Body of pancreas (tissue), 4 donors: ENCODE results near the gene LRRN1.

ENCODE experiments used
- POLR2A ChIP-seq, 3 donors: fragments of 450-650 bp; IDR thresholded peaks; one replicate each; pipeline ENCODE4 v1.6.1; 2016; ENCODE audit warnings: antibody characterized with exemption in 3 of 3, mild to moderate bottlenecking in 2 of 3
- TF ChIP-seq, protein P1 (sequence below), 7 experiments: fragments of 450-650 bp in 4 of 7; fragments of 200-600 bp in 3 of 7; sonication (generic) in 3 of 7; IDR thresholded peaks; one replicate each; pipeline ENCODE4 v1.5.1; 2016 to 2019; ENCODE audit warnings: antibody characterized with exemption in 7 of 7

DNA sequence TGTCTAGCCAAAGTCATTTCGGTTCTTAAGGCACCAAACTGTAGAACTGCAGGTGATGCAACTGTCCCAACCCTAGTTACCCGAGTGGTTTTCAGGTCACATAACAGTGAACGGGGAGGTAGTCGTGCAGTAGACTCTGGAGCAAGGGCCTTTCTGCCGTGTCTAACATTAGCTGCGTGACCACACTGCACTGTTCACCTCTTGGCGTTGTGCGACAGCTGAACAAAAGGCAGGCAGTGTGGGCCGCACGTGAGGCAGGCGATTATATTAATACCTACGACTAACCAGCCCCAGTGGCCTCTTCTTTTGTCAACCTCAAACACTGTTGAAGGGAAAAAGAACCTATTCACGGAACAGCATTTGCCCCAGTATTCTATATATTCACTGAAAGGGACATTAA, 2.8 kb downstream of the LRRN1 start:
- TF ChIP-seq, protein P1, sequence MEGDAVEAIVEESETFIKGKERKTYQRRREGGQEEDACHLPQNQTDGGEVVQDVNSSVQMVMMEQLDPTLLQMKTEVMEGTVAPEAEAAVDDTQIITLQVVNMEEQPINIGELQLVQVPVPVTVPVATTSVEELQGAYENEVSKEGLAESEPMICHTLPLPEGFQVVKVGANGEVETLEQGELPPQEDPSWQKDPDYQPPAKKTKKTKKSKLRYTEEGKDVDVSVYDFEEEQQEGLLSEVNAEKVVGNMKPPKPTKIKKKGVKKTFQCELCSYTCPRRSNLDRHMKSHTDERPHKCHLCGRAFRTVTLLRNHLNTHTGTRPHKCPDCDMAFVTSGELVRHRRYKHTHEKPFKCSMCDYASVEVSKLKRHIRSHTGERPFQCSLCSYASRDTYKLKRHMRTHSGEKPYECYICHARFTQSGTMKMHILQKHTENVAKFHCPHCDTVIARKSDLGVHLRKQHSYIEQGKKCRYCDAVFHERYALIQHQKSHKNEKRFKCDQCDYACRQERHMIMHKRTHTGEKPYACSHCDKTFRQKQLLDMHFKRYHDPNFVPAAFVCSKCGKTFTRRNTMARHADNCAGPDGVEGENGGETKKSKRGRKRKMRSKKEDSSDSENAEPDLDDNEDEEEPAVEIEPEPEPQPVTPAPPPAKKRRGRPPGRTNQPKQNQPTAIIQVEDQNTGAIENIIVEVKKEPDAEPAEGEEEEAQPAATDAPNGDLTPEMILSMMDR (IDR thresholded peaks at IDR 0.05), result no peak
- TF ChIP-seq POLR2A (IDR thresholded peaks at IDR 0.05), result no peak
